Activated naive CD8-positive, alpha-beta T cell (primary cell): ENCODE data around the gene NPR3.

Experiments used
- H3K27ac Mint-ChIP-seq: one replicate; pipeline ENCODE4 v1.8.0; 2021; ENCODE audit warnings: mixed read lengths
- H3K27me3 Mint-ChIP-seq: one replicate; pipeline ENCODE4 v1.8.0; 2021; ENCODE audit warnings: mixed read lengths
- H3K36me3 Mint-ChIP-seq: one replicate; pipeline ENCODE4 v1.8.0; 2021; ENCODE audit warnings: mixed read lengths
- H3K4me1 Mint-ChIP-seq: one replicate; pipeline ENCODE4 v1.8.0; 2021; ENCODE audit warnings: low read depth, mixed read lengths
- H3K4me3 Mint-ChIP-seq: one replicate; pipeline ENCODE4 v1.8.0; 2021; ENCODE audit warnings: mild to moderate bottlenecking, mixed read lengths
- H3K9me3 Mint-ChIP-seq: one replicate; pipeline ENCODE4 v1.8.0; 2021; ENCODE audit warnings: low read depth, mixed read lengths

The NPR3 gene

DNA sequence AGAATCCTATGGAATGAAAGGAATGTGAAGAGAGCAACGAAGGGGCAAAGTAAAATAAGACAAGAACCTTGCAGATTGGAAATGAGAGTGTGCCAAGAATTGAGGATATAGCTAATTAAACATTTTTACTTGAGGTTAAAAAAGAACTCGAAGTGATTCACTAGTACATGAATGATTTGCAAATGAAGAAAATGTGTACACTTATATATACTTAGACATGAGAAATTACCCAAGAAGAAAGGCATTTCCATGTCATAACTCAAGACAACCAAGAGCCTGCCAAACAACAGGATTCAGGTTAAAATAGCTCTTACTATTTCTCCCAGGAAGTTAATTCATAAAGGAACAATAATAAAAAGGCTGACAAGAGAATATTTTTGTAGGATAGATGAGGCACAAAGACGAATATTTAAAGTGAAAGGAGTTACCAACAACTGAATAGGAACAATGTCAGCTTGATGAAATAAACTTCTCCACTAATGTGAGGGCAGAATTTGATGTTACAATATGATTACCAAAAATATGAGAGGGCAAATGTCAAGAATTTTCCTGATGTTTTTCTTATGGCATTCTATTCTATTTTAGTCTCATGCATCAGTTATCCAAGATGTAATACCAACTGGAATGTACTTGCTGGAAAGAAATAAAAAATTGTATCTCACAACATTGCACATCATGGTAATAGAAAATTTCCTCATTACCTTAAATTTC, 18.9 kb upstream of the NPR3 start:
- Mint-ChIP-seq H3K9me3 (peaks cover 13% of the 10 kb centered on the region), H3K36me3 (no peaks in the 10 kb centered on the region), H3K27me3 (no peaks in the 10 kb centered on the region), H3K4me3 (no peak overlapping the region), H3K4me1 (no peaks in the 10 kb centered on the region), H3K27ac (no peak overlapping the region)

DNA sequence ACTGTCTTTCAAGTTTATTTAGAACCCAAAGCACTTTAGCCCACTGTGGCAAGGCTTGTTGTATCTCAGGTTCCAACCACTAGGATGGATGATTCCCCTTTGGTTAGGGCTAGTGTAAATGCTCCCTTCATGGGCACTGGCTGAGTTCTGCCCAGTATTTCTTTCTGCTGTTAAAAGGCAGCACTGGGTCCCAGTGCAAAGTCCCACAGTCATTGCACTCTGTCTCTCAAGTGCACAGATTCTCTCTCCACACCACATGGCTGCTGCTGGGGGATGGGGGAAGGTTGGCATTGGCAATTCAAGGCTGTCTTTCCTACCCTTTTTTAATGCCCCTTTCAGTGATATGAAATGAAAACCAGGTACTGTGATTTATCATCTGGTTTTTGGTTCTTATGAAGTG, 7.2 kb upstream of the NPR3 start:
- H3K4me1 Mint-ChIP-seq, result peaks cover 2% of the 10 kb centered on the region
- peaks cover 10% of the 10 kb centered on the region for H3K9me3 Mint-ChIP-seq
- H3K4me3 Mint-ChIP-seq, result no peak overlapping the region
- peaks cover 5% of the 10 kb centered on the region for H3K36me3 Mint-ChIP-seq
- peaks cover 25% of the 10 kb centered on the region for H3K27me3 Mint-ChIP-seq
- no peak overlapping the region for H3K27ac Mint-ChIP-seq

DNA sequence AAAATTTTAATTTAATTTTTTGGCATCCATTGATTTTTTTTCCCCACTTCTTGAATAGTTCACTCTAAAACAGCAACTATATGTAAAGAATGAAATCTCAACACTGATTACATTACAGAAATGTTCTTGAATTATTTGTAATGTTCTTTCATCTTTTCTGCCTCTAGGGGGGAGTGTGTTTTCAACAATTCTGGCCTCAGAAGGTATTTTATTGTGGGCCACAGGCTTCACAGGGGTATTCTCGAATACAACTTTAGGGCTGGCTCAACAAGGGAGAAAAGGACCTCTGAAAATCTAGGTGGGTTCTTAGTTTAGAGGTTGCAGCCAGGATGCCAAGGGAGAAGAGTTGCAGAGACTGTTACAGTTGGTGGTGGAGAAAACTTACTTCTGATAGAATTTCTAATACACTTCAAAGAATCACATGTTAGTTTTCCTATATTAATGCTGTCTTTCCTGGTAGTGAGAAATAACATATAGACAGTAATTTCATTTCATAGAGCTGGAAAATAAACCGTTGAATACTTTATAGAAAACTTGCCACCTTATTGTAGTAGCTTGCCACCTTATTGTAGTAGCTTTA, 3.6 kb upstream of the NPR3 start:
- Mint-ChIP-seq H3K4me3 (no peak overlapping the region), H3K4me1 (peaks cover 23% of the 10 kb centered on the region), H3K36me3 (no peaks in the 10 kb centered on the region), H3K27me3 (peaks cover 17% of the 10 kb centered on the region), H3K27ac (no peak overlapping the region), H3K9me3 (no peaks in the 10 kb centered on the region)

DNA sequence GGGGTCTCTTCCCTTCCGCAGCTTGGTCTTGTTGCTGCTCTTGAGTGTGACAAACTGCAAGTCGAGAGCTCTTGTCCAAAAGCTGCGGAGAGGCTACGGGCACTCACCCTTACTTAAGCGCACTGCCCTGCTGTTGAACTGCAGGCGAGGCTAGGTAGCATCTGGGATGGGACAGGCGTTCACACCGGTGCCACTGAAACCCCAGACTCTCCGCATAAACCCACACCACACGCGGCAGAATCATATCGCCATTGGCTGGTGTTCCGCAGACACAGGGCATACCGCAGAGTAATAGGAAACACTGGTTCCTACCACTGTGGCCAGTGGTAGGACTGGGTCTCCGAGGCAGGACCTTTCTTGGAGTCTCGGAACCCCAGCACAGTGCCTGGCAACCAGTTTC, 2.2 kb upstream of the NPR3 start:
- Mint-ChIP-seq H3K4me3 (no peak overlapping the region), H3K4me1 (peaks cover 30% of the 10 kb centered on the region), H3K27me3 (peaks cover 25% of the 10 kb centered on the region), H3K27ac (no peak overlapping the region), H3K9me3 (no peaks in the 10 kb centered on the region), H3K36me3 (no peaks in the 10 kb centered on the region)

DNA sequence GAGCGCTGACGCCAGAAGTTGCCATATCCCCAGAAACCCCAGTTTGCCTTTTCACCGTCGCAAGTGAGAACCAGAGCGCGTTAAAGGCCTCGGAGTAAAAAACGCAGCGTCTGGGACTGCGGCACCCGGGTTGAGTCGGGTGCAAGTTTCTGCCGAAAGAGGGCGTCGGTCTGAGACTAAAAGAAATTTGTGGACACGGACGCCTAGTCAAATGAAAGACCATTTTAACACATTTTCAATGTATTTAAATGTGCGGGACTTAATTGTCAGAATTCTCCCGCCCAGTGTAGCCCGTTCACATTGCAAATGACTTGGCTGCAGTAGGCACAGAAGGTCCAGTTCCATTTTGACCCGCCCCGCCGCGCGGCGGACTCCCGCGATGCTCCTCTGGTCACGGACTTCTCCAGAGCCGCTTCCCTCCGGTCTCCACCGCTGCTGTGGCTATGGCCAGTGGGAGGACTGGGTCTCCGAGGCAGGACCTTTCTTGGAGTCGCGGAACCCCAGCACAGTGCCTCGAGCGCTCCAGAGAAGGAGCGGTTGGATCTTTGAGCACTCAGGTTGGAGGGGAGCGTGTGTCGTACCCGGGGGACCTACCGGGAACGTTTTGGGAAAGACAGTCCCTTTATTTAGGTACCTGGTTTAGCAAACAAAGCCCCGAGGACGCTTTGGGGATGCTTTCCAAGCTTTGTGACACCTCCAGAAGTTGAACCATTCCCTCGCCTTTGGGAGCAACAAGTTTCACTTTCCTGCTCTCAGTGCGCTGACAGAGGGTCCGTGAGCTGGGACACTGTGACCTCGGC, 1.2 kb upstream of the NPR3 start:
- Mint-ChIP-seq H3K4me3 (peak overlapping the region; percentile 81), H3K4me1 (peaks cover 30% of the 10 kb centered on the region), H3K27me3 (peaks cover 28% of the 10 kb centered on the region), H3K9me3 (no peaks in the 10 kb centered on the region), H3K36me3 (no peaks in the 10 kb centered on the region), H3K27ac (no peak overlapping the region)

- peak overlapping the region; percentile 70 for H3K4me3 Mint-ChIP-seq
- no peaks in the 10 kb centered on the region for H3K9me3 Mint-ChIP-seq
- peaks cover 27% of the 10 kb centered on the region for H3K27me3 Mint-ChIP-seq
- no peak overlapping the region for H3K27ac Mint-ChIP-seq
- no peaks in the 10 kb centered on the region for H3K36me3 Mint-ChIP-seq
- H3K4me1 Mint-ChIP-seq, result peaks cover 30% of the 10 kb centered on the region
Observed at GRCh38 chr5:32711362-32711680, 200 bp downstream of the NPR3 start.

GRCh38 chr5:32711681-32712480, 760 bp downstream of the NPR3 start:
- Mint-ChIP-seq H3K36me3 (no peaks in the 10 kb centered on the region), H3K27ac (no peak overlapping the region), H3K4me3 (peak overlapping the region; percentile 70), H3K9me3 (no peaks in the 10 kb centered on the region), H3K4me1 (peaks cover 30% of the 10 kb centered on the region), H3K27me3 (peaks cover 27% of the 10 kb centered on the region)

- Mint-ChIP-seq H3K36me3 (no peaks in the 10 kb centered on the region), H3K27ac (no peak overlapping the region), H3K9me3 (no peaks in the 10 kb centered on the region), H3K4me1 (peaks cover 30% of the 10 kb centered on the region), H3K27me3 (peaks cover 33% of the 10 kb centered on the region), H3K4me3 (peak overlapping the region; percentile 54)
Observed at GRCh38 chr5:32712481-32713360, 1.6 kb downstream of the NPR3 start.

- H3K9me3 Mint-ChIP-seq, result no peaks in the 10 kb centered on the region
- no peak overlapping the region for H3K27ac Mint-ChIP-seq
- no peaks in the 10 kb centered on the region for H3K36me3 Mint-ChIP-seq
- peaks cover 34% of the 10 kb centered on the region for H3K27me3 Mint-ChIP-seq
- no peak overlapping the region for H3K4me3 Mint-ChIP-seq
- peaks cover 30% of the 10 kb centered on the region for H3K4me1 Mint-ChIP-seq
Observed at GRCh38 chr5:32713361-32713769, 2.2 kb downstream of the NPR3 start.

- Mint-ChIP-seq H3K4me1 (peaks cover 29% of the 10 kb centered on the region), H3K36me3 (no peaks in the 10 kb centered on the region), H3K27ac (no peak overlapping the region), H3K27me3 (peaks cover 32% of the 10 kb centered on the region), H3K9me3 (no peaks in the 10 kb centered on the region), H3K4me3 (no peak overlapping the region)
Observed at GRCh38 chr5:32713770-32714381, 2.8 kb downstream of the NPR3 start.

DNA sequence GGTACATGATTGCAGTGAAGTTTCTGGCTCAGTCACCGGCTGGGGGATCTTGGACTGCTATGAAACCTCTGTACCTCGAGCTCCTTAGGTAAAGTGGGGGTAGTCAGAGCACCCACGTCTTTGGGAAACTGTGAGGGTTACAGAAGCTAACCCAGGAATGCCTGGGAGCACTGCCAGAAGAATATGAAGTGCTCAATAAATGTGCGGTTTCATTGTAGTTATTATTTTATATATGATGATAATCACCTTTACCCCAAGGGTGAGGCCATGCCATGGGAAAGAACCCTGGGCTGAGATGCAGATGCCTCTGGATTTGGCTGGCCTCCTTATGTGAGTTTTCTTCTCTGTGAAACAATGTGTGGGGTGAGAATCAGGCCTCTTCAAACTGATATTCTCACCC, 3.7 kb downstream of the NPR3 start:
- H3K9me3 Mint-ChIP-seq, result peaks cover 5% of the 10 kb centered on the region
- peaks cover 20% of the 10 kb centered on the region for H3K4me1 Mint-ChIP-seq

DNA sequence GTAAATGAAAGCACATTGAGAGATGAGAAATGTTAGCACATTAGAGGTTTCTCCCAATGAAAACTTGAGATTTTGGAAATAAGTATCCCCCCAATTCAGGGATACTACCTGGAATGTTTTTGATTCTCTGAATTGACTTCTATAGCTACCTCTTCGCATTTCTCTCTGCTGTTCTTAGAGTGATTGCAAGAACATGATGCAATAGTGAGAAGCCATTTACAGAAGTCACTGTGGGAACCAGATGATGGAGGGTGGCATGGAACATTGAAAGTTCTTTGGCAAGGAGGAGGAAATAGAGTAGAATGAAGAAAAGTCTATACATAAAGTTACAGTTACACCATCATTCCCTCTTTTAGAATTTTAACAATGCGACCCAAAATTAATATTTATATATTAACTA, 9.2 kb downstream of the NPR3 start:
- Mint-ChIP-seq H3K36me3 (no peaks in the 10 kb centered on the region), H3K4me3 (no peak overlapping the region), H3K27me3 (peaks cover 24% of the 10 kb centered on the region), H3K27ac (no peak overlapping the region), H3K4me1 (no peaks in the 10 kb centered on the region), H3K9me3 (peaks cover 10% of the 10 kb centered on the region)

More for the DNA sequence above, 3.7 kb downstream of the NPR3 start:
- H3K27ac Mint-ChIP-seq, result no peak overlapping the region
- H3K27me3 Mint-ChIP-seq, result peaks cover 33% of the 10 kb centered on the region
- H3K36me3 Mint-ChIP-seq, result no peaks in the 10 kb centered on the region
- H3K4me3 Mint-ChIP-seq, result no peak overlapping the region

GRCh38 chr5:32721626-32722025, 10.5 kb downstream of the NPR3 start:
- no peak overlapping the region for H3K4me3 Mint-ChIP-seq
- no peaks in the 10 kb centered on the region for H3K4me1 Mint-ChIP-seq
- H3K36me3 Mint-ChIP-seq, result no peaks in the 10 kb centered on the region
- H3K9me3 Mint-ChIP-seq, result peaks cover 10% of the 10 kb centered on the region
- peaks cover 20% of the 10 kb centered on the region for H3K27me3 Mint-ChIP-seq
- no peak overlapping the region for H3K27ac Mint-ChIP-seq

GRCh38 chr5:32722957-32723356, 11.8 kb downstream of the NPR3 start:
- Mint-ChIP-seq H3K4me1 (no peaks in the 10 kb centered on the region), H3K9me3 (peaks cover 15% of the 10 kb centered on the region), H3K27me3 (peaks cover 10% of the 10 kb centered on the region), H3K36me3 (no peaks in the 10 kb centered on the region), H3K27ac (no peak overlapping the region), H3K4me3 (no peak overlapping the region)
